ENCODE measurements around the gene FFAR4.

DNA sequence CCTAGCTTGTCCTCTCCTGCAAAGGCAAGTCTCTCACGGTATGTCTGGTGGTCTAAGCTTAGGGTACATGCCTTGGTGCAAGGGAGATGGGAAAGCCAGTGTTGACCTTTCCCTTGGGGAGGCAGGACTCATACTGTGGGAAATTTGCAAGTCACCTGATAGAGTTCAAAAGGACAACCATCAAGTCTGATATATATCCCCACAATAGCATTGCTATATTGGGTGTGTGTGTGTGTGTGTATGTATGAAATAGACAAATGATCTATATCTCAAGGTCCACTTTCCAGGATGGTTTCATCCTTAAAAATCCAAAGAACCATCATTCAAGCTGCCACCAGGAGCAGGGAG, 12.2 kb upstream of the FFAR4 start:
- TF ChIP-seq, protein P1, sequence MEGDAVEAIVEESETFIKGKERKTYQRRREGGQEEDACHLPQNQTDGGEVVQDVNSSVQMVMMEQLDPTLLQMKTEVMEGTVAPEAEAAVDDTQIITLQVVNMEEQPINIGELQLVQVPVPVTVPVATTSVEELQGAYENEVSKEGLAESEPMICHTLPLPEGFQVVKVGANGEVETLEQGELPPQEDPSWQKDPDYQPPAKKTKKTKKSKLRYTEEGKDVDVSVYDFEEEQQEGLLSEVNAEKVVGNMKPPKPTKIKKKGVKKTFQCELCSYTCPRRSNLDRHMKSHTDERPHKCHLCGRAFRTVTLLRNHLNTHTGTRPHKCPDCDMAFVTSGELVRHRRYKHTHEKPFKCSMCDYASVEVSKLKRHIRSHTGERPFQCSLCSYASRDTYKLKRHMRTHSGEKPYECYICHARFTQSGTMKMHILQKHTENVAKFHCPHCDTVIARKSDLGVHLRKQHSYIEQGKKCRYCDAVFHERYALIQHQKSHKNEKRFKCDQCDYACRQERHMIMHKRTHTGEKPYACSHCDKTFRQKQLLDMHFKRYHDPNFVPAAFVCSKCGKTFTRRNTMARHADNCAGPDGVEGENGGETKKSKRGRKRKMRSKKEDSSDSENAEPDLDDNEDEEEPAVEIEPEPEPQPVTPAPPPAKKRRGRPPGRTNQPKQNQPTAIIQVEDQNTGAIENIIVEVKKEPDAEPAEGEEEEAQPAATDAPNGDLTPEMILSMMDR (IDR thresholded peaks at IDR 0.05), result no peak
- TF ChIP-seq EZH2phosphoT487 (IDR thresholded peaks at IDR 0.05) (no peak), EZH2 (IDR thresholded peaks at IDR 0.05) (no peak)
